ENCODE measurements around the gene NFATC3.

DNA sequence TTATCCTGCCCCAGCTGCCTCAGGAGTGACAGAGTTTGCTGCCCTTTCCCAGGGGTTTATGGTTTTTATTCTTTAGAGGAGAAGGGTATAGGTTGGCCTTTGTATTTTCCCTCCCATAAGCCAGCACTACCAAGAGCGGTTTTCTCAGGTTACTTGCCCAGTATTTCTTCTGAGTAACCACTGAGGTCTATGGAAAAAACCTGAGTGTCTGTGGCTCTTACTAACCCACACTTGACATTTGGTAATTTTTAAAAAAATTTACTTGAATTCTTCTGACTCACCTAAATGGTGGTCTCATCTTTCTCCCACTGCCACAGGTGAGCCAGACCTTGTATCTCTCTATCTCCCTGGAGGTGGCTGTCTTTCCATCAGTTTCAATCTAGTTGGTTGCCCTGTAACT lies 185.2 kb downstream of the NFATC3 start:
- TF ChIP-seq, protein P1, sequence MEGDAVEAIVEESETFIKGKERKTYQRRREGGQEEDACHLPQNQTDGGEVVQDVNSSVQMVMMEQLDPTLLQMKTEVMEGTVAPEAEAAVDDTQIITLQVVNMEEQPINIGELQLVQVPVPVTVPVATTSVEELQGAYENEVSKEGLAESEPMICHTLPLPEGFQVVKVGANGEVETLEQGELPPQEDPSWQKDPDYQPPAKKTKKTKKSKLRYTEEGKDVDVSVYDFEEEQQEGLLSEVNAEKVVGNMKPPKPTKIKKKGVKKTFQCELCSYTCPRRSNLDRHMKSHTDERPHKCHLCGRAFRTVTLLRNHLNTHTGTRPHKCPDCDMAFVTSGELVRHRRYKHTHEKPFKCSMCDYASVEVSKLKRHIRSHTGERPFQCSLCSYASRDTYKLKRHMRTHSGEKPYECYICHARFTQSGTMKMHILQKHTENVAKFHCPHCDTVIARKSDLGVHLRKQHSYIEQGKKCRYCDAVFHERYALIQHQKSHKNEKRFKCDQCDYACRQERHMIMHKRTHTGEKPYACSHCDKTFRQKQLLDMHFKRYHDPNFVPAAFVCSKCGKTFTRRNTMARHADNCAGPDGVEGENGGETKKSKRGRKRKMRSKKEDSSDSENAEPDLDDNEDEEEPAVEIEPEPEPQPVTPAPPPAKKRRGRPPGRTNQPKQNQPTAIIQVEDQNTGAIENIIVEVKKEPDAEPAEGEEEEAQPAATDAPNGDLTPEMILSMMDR (conservative IDR thresholded peaks at IDR 0.05; ENCODE audit: low read depth, low read length), result no peak
- no peak for TF ChIP-seq EZH2 (IDR thresholded peaks at IDR 0.05; ENCODE audit: low read length, unreplicated experiment)

Data from PC-3 (cell line).